PC-9 (cell line): ENCODE data around the gene NLRX1. TPM values are rescaled to one million over a fixed set of nuclear protein-coding genes. Genes with fewer than 3 reads are reported as not detected.

ENCODE experiments used
- BruUV-seq: library from RNA; stranded (reverse); fragments of 400-500 nt; replicated peaks from 2 replicates; lab custom pipeline; 2021; lab: Mats Ljungman, UMichigan
- CTCF ChIA-PET: fragments of 300-600 bp; sonication (Branson Sonifier 250); formaldehyde crosslinking; loops from one replicate; lab custom pipeline; 2022; ENCODE audit warnings: antibody characterized with exemption; lab: Charles Lee
- POLR2A ChIA-PET: fragments of 300-600 bp; sonication (Branson Sonifier 250); formaldehyde crosslinking; loops from one replicate; lab custom pipeline; 2022; ENCODE audit warnings: antibody characterized with exemption; ENCODE audit not compliant: unreplicated experiment; lab: Charles Lee
- DNase-seq, 2 experiments: peaks; one replicate each; pipeline versions ENCODE4 v3.0.0 to v3.0.0-alpha.2; 2015 to 2022; ENCODE audit warnings: mixed read lengths in 1 of 2
- H2AFZ ChIP-seq: fragments of 200-600 bp; sonication (generic); 2 replicates; pipeline ENCODE4 v1.8.1; 2017; ENCODE audit warnings: antibody characterized with exemption
- H3F3A ChIP-seq: fragments of 200-600 bp; sonication (generic); 2 replicates; pipeline ENCODE4 v1.8.1; 2017; ENCODE audit warnings: antibody characterized with exemption, mild to moderate bottlenecking, low read depth; ENCODE audit not compliant: insufficient read depth
- H3K27ac ChIP-seq: fragments of 200-600 bp; sonication (generic); 2 replicates; pipeline ENCODE4 v1.6.1; 2016; ENCODE audit warnings: mixed run types
- H3K27me3 ChIP-seq: fragments of 200-600 bp; sonication (generic); 2 replicates; pipeline ENCODE4 v1.6.1; 2016; ENCODE audit warnings: low read depth, mixed run types; ENCODE audit not compliant: insufficient read depth
- H3K36me3 ChIP-seq: fragments of 200-600 bp; sonication (generic); 2 replicates; pipeline ENCODE4 v1.6.1; 2016; ENCODE audit warnings: low read depth, mixed run types
- H3K4me1 ChIP-seq: fragments of 200-600 bp; sonication (generic); replicated peaks from 2 replicates; pipeline ENCODE4 v1.6.1; 2016; ENCODE audit warnings: mixed run types; ENCODE audit not compliant: insufficient read depth
- H3K4me2 ChIP-seq: fragments of 200-600 bp; sonication (generic); 2 replicates; pipeline ENCODE4 v1.6.1; 2017; ENCODE audit warnings: mixed run types
- H3K4me3 ChIP-seq: fragments of 200-600 bp; sonication (generic); 2 replicates; pipeline ENCODE4 v1.6.1; 2016; ENCODE audit warnings: mixed run types
- H3K79me2 ChIP-seq: fragments of 200-600 bp; sonication (generic); 2 replicates; pipeline ENCODE4 v1.6.1; 2017; ENCODE audit warnings: low read depth, mixed run types
- H3K9me2 ChIP-seq: fragments of 200-600 bp; sonication (generic); 2 replicates; pipeline ENCODE4 v1.8.1; 2017; ENCODE audit warnings: mild to moderate bottlenecking; ENCODE audit not compliant: insufficient read depth
- H3K9me3 ChIP-seq: fragments of 200-600 bp; sonication (generic); 2 replicates; pipeline ENCODE4 v1.8.1; 2016; ENCODE audit warnings: low read depth; ENCODE audit not compliant: insufficient read depth
- H4K20me1 ChIP-seq: fragments of 200-600 bp; sonication (generic); 2 replicates; pipeline ENCODE4 v1.8.1; 2017; ENCODE audit not compliant: insufficient read depth
- CTCF ChIP-seq: fragments of 200-600 bp; sonication (generic); conservative IDR thresholded peaks from 2 replicates; pipeline ENCODE4 v1.6.1; 2017; ENCODE audit warnings: mixed run types, antibody characterized with exemption, mild to moderate bottlenecking, moderate library complexity
- EZH2 ChIP-seq: fragments of 200-600 bp; sonication (generic); IDR thresholded peaks from 2 replicates; pipeline ENCODE4 v1.8.0; 2017; ENCODE audit warnings: antibody characterized with exemption, low read depth
- intact Hi-C: fragments of 100-400 bp; cut with micrococcal nuclease; formaldehyde crosslinking; loops from one replicate; pipeline ENCODE4 v1.10.0; 2022; ENCODE audit not compliant: unreplicated experiment
- total RNA-seq: library from RNA; stranded (reverse); gene quantifications from 2 replicates; pipeline ENCODE4 v1.2.3, GENCODE V29; 2021

Gene NLRX1
- total RNA-seq, 1 experiment from 2014 or later, result 18.4 TPM

- Histone ChIP-seq H2AFZ (no peak overlapping the region), H3F3A (peaks cover 15% of the 10 kb centered on the region; the same call in 1 of the 2 replicates), H3K27ac (no peak overlapping the region), H3K27me3 (peaks cover 54% of the 10 kb centered on the region), H3K9me3 (no peaks in the 10 kb centered on the region), H3K4me1 (0 out of 2 replicates have a peak, but pooled peaks cover 6% of the 10 kb centered on the region), H3K4me2 (no peak overlapping the region), H3K9me2 (no peaks in the 10 kb centered on the region), H3K36me3 (no peaks in the 10 kb centered on the region), H3K79me2 (no peaks in the 10 kb centered on the region), H3K4me3 (no peak overlapping the region), H4K20me1 (no peaks in the 10 kb centered on the region)
- CTCF ChIA-PET, result no interaction called here
- intact Hi-C loops, result no loop called here
- no TSS peak for BruUV-seq
- no peak for DNase-seq
- no peak for TF ChIP-seq CTCF
- TF ChIP-seq EZH2, result no peak
- POLR2A ChIA-PET, result no interaction called here
These were observed 16.5 kb upstream of the NLRX1 start for GRCh38 chr11:119152043-119152442.

- POLR2A ChIA-PET, result no interaction called here
- intact Hi-C loops, result no loop called here
- no peak overlapping the region for H2AFZ ChIP-seq
These were observed 15.9 kb upstream of the NLRX1 start for GRCh38 chr11:119152604-119153003.

GRCh38 chr11:119153049-119153818 lies 15.3 kb upstream of the NLRX1 start:
- 0 out of 2 replicates have a peak, but pooled peaks cover 8% of the 10 kb centered on the region for H3F3A ChIP-seq
- no peaks in the 10 kb centered on the region for H3K79me2 ChIP-seq
- H3K36me3 ChIP-seq, result no peaks in the 10 kb centered on the region
- no peak overlapping the region for H3K4me3 ChIP-seq
- H3K9me3 ChIP-seq, result no peaks in the 10 kb centered on the region
- no peak; the same call in 1 of the 2 replicates for TF ChIP-seq CTCF
- TF ChIP-seq EZH2, result no peak
- H4K20me1 ChIP-seq, result no peaks in the 10 kb centered on the region
- ChIA-PET CTCF (no interaction called here), POLR2A (interaction anchor here (0.5 kb wide), 1 partner anchor 46 kb away, joined by 3 read pairs; the partner anchor contains the start of gene C2CD2L)
- no peak for DNase-seq
- BruUV-seq, result no TSS peak
- H3K9me2 ChIP-seq, result no peaks in the 10 kb centered on the region
- 0 out of 2 replicates have a peak, but pooled peaks cover 6% of the 10 kb centered on the region for H3K4me1 ChIP-seq
- H2AFZ ChIP-seq, result no peak overlapping the region
- intact Hi-C loops, result no loop called here
- H3K27me3 ChIP-seq, result peaks cover 46% of the 10 kb centered on the region
- H3K27ac ChIP-seq, result no peak overlapping the region
- H3K4me2 ChIP-seq, result no peak overlapping the region

More at GRCh38 chr11:119152604-119153003, 15.9 kb upstream of the NLRX1 start:
- Histone ChIP-seq H3K9me3 (no peaks in the 10 kb centered on the region), H3K27me3 (peaks cover 53% of the 10 kb centered on the region), H4K20me1 (no peaks in the 10 kb centered on the region), H3K9me2 (no peaks in the 10 kb centered on the region), H3K79me2 (no peaks in the 10 kb centered on the region), H3K4me3 (no peak overlapping the region), H3K4me1 (0 out of 2 replicates have a peak, but pooled peaks cover 6% of the 10 kb centered on the region), H3F3A (peaks cover 12% of the 10 kb centered on the region; the same call in 1 of the 2 replicates), H3K36me3 (no peaks in the 10 kb centered on the region), H3K4me2 (no peak overlapping the region), H3K27ac (no peak overlapping the region)
- no peak for TF ChIP-seq EZH2
- no peak for TF ChIP-seq CTCF
- CTCF ChIA-PET, result no interaction called here
- no TSS peak for BruUV-seq
- DNase-seq, result no peak
